ENCODE results near the gene M1AP. TPM values are rescaled to one million over a fixed set of nuclear protein-coding genes. Genes with fewer than 3 reads are reported as not detected.
A peak's percentile ranks its signal among the peaks of the same experiment; 100 is the strongest.

The M1AP gene
- total and polyA plus RNA-seq, 9 of the 15 experiments (the other 6 are each of a cell fraction or from before 2014, with no cell fraction given), result 0.06 to 0.33 (median 0.11) TPM; not detected in 4

DNA sequence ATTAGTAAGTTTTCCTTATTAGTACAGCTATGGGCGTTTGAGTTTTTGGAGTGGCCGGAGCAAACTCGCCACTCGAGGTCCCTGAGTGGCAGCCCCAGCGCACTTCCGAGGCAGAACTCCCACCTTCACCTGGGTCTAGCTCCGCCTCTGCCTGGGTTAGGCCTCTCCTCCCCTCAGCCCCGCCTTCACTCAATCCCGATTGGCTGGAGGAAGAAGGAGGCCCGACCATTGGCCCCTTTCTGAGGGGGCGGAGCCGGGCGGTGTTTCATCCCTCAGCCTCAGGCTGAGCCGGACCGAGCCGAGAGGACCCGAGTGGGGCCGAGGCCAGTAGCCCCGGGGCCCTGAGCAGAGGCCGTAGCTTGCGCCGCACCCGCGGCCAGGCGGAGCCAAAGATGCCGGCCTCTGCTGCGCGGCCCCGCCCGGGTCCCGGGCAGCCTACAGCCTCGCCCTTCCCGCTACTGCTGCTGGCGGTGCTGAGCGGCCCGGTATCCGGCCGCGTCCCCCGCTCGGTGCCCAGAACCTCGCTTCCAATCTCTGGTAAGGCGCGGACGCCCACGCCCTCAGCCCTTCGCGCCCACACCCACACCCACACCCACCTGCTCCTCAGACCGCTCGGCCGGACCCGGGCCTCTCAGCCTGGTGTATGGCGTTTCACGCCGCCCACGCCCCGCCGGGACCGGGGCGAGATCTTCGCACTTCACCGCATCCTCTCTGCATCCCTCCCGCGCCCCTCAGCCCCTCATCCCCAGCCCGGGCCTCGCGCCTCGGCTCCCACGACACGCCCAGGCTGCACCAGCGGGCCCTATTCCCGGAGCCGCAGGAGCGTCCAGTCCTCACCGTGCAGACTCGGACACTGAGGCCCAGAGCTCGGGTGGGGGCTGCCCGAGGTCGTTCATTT is 6.1 kb upstream of the M1AP start, which contains the start of gene SEMA4F (continued):
- TF ChIP-seq, protein P1, sequence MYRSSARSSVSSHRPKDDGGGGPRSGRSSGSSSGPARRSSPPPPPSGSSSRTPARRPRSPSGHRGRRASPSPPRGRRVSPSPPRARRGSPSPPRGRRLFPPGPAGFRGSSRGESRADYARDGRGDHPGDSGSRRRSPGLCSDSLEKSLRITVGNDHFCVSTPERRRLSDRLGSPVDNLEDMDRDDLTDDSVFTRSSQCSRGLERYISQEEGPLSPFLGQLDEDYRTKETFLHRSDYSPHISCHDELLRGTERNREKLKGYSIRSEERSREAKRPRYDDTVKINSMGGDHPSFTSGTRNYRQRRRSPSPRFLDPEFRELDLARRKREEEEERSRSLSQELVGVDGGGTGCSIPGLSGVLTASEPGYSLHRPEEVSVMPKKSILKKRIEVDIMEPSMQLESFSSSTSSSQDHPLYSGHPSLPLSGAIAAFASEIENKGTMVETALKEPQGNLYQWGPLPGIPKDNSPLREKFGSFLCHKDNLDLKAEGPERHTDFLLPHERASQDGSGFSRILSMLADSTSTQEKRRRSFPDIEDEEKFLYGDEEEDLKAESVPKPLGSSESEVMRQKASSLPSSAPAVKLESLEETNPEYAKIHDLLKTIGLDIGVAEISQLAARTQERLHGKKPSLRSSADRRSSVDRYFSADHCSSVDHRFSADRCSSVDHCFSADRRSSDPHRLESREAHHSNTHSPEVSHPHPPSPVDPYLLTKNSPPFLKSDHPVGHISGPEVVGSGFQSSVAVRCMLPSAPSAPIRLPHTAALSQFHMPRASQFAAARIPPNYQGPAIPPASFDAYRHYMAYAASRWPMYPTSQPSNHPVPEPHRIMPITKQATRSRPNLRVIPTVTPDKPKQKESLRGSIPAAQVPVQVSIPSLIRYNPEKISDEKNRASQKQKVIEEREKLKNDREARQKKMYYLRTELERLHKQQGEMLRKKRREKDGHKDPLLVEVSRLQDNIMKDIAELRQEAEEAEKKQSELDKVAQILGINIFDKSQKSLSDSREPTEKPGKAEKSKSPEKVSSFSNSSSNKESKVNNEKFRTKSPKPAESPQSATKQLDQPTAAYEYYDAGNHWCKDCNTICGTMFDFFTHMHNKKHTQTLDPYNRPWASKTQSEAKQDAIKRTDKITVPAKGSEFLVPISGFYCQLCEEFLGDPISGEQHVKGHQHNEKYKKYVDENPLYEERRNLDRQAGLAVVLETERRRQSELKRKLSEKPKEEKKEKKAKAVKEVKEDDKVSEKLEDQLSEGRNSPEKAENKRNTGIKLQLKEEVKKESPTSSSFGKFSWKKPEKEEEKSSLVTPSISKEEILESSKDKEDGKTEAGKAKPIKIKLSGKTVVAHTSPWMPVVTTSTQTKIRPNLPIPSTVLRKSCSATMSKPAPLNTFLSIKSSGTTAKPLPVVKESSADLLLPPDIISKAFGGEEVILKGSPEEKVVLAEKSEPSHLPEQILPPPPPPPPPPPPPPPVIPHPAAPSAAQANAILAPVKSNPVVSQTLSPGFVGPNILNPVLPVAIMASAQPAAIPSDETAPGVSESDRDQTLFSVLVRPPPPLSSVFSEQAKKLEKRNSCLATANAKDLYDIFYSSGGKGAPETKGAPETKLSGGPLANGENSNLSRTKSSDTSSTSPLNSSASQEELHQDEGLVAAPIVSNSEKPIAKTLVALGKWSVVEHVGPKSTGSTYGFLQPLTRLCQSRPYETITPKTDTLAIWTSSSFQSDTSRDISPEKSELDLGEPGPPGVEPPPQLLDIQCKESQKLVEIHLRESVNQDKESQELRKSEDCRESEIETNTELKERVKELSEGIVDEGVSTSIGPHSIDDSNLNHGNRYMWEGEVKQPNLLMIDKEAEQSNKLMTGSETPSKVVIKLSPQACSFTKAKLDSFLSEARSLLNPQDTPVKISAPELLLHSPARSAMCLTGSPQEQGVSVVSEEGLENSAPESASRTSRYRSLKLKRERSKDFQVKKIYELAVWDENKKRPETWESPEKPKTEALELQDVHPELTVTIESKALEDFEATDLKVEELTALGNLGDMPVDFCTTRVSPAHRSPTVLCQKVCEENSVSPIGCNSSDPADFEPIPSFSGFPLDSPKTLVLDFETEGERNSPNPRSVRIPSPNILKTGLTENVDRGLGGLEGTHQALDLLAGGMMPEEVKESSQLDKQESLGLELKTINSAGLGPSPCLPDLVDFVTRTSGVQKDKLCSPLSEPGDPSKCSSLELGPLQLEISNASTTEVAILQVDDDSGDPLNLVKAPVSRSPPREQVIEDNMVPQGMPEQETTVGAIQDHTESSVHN (IDR thresholded peaks at IDR 0.05; ENCODE audit: borderline replicate concordance in 1 of 2, low read depth in 1 of 2), result no peak
- TF ChIP-seq KLF13 (tag; IDR thresholded peaks at IDR 0.05; ENCODE audit: borderline replicate concordance, low read depth) (no peak), ZNF134 (CRISPR knock-in tag; conservative IDR thresholded peaks at IDR 0.05) (no peak), POLR2A (conservative IDR thresholded peaks at IDR 0.05) (peak; percentile 47; the same call in 1 of the 2 replicates)
- TF ChIP-seq, protein P2, sequence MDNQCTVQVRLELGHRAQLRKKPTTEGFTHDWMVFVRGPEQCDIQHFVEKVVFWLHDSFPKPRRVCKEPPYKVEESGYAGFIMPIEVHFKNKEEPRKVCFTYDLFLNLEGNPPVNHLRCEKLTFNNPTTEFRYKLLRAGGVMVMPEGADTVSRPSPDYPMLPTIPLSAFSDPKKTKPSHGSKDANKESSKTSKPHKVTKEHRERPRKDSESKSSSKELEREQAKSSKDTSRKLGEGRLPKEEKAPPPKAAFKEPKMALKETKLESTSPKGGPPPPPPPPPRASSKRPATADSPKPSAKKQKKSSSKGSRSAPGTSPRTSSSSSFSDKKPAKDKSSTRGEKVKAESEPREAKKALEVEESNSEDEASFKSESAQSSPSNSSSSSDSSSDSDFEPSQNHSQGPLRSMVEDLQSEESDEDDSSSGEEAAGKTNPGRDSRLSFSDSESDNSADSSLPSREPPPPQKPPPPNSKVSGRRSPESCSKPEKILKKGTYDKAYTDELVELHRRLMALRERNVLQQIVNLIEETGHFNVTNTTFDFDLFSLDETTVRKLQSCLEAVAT (IDR thresholded peaks at IDR 0.05), result no peak
